Subcutaneous adipose tissue (tissue), 4 donors: ENCODE results near the gene RBM47. TPM values are rescaled to one million over a fixed set of nuclear protein-coding genes. Genes with fewer than 3 reads are reported as not detected.

ENCODE experiments used
- total RNA-seq, 4 donors: library from RNA; depleted of rRNA; stranded (reverse); fragments of >200 nt; gene quantifications; one replicate each; pipeline ENCODE4 v1.1.0, GENCODE V29; 2016
- TF ChIP-seq, protein P1 (sequence below): fragments of 450-650 bp; IDR thresholded peaks from one replicate; pipeline ENCODE4 v1.5.1; 2016; ENCODE audit warnings: low read depth, mild to moderate bottlenecking, control low read depth, antibody characterized with exemption, moderate library complexity

The RBM47 gene
- total RNA-seq = 10 to 100 TPM; 29.4 to 84.3 (median 54.7) TPM

DNA sequence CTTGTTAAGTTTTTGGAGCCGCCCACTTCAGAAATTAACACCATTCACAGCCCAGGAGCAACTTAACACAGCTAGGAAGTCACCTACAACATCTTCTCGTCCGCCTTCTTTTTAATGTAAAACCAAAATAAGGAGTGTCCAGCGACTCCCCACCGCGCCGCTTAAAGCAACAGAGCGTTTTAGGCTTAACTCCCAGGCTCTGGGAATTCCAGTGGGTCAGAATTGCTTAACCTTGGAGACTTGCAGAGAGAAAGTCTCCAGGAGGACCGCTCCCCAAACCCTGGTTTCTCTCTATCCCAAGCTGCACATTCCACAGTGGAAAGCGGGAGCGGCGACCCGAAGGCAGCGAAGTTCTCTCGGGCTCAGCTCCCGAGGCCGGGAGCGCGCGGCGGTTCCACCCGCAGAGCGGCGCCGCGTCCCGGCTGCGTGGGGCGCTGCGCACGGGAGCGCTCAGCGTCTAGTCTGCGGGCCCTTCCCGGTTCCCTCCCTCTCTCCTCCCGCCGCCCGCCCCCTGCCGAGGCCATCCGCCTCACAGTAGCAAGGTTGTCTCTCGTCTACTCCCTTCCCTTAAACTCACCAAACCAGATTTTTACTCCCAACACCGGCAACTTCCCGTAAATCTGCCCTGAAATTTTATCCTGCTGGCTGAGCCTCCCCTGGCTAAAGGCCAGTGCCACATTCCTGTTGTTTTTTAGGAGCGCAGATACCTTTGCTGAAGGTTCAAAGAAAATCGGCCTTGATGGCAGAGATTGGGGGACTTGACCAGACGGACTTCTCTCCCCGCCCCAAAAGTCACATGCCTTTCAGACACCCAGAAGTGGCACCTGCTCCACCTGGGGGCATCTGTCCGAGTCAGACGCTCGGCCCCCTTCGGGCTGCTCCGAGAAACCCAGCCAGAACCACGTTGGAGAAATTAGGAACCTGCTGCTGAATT lies at the start of gene RBM47:
RBM47 (minus strand) TSS at position 464 of the 934 bp plus-strand sequence. CDS start 190,971 bp downstream, outside the sequence.
- TF ChIP-seq, protein P1, sequence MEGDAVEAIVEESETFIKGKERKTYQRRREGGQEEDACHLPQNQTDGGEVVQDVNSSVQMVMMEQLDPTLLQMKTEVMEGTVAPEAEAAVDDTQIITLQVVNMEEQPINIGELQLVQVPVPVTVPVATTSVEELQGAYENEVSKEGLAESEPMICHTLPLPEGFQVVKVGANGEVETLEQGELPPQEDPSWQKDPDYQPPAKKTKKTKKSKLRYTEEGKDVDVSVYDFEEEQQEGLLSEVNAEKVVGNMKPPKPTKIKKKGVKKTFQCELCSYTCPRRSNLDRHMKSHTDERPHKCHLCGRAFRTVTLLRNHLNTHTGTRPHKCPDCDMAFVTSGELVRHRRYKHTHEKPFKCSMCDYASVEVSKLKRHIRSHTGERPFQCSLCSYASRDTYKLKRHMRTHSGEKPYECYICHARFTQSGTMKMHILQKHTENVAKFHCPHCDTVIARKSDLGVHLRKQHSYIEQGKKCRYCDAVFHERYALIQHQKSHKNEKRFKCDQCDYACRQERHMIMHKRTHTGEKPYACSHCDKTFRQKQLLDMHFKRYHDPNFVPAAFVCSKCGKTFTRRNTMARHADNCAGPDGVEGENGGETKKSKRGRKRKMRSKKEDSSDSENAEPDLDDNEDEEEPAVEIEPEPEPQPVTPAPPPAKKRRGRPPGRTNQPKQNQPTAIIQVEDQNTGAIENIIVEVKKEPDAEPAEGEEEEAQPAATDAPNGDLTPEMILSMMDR = no peak

DNA sequence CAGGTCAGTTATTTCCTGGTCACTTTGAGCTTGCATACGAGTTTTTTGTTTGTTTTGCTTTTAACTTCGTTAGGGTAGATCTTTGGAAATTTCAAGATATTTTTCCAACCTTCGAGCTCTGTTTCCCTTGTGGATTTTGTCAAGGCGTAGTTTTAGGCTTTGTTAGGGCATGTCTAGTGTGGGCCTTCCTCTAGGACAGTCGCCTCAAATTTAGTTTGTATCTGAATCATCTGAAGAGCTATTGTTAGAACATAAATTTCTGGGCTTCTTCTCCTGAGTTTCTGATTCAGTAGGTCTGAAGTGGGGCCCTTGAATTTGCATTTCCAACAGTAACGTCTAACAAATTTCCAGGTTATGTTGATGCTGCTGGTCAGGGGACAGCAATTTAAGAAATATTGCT lies 48.8 kb upstream of the RBM47 start:
- TF ChIP-seq, protein P1 = no peak

DNA sequence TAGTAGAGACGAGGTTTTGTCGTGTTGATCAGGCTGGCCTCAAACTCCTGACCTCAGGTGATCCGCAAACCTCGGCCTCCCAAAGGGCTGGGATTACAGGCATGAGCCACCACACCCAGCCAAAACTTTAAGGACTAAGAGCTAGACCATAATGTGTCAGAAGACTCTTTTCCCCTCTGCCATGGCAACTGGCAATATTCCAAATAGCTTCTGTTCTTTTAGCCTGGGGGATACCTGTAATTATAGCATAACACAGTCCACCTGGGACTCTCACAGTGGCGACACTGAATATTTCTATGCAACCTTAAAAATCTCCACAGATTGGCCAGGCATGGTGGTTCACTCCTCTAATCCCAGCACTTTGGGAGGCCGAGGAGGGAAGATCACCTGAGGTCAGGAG lies 45.5 kb upstream of the RBM47 start:
- TF ChIP-seq, protein P1 = no peak

GRCh38 chr4:40672528-40673522 lies 43.2 kb upstream of the RBM47 start:
- TF ChIP-seq, protein P1 = no peak

- TF ChIP-seq, protein P1 = no peak
These were observed 39.8 kb upstream of the RBM47 start for GRCh38 chr4:40669504-40669903.

DNA sequence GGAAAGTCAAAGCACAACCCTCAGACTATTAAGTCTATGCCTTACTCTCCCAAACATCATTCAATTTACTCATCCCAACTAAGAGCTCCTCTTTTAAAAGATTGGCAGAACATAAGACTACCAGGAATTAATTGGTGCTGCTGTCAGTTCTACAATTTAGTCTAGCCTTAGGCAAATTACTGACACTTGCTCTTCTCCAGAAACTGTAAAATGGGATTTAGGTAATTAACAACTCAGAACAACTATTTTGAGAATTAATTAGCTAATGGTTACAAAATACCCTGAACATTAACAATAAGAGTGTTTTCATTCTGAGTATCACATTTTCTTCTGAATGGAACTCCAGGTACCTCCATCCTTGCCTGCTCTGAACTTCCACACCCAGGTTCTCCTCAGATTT lies 36.2 kb upstream of the RBM47 start:
- TF ChIP-seq, protein P1 = no peak
